AG20443 (cell line): ENCODE measurements around the gene ENTPD1.
"Not testable (repeated sequence)": the region's sequence is repeated elsewhere in the genome, so short reads cannot be mapped to it uniquely, and the experiment has no call there.

Experiments
- DNase-seq: peaks from one replicate; pipeline ENCODE4 v3.0.0; 2012; ENCODE audit warnings: low spot score, mixed read lengths

Gene ENTPD1

GRCh38 chr10:95758351-95759025, 2.5 kb downstream of the ENTPD1 start:
- no peak for DNase-seq

- DNase-seq, result no peak
Measured at GRCh38 chr10:95759233-95759826, 3.4 kb downstream of the ENTPD1 start.

- no peak for DNase-seq
Measured at GRCh38 chr10:95761939-95762492, 6.1 kb downstream of the ENTPD1 start.

- no peak for DNase-seq
Measured at GRCh38 chr10:95767884-95768556, 12.1 kb downstream of the ENTPD1 start.

- no peak for DNase-seq
Measured at GRCh38 chr10:95770084-95770720, 14.2 kb downstream of the ENTPD1 start.

- DNase-seq, result not testable (repeated sequence)
Measured at GRCh38 chr10:95773454-95773853, 17.5 kb downstream of the ENTPD1 start.

- not testable (repeated sequence) for DNase-seq
Measured at GRCh38 chr10:95777638-95778037, 21.7 kb downstream of the ENTPD1 start.

- no peak for DNase-seq
Measured at GRCh38 chr10:95782318-95782717, 26.4 kb downstream of the ENTPD1 start.

- no peak for DNase-seq
Measured at GRCh38 chr10:95783741-95784140, 27.8 kb downstream of the ENTPD1 start.

GRCh38 chr10:95784279-95784913, 28.4 kb downstream of the ENTPD1 start:
- no peak for DNase-seq

- DNase-seq, result no peak
Measured at GRCh38 chr10:95785317-95785716, 29.4 kb downstream of the ENTPD1 start.

- DNase-seq, result no peak
Measured at GRCh38 chr10:95785942-95786669, 30.1 kb downstream of the ENTPD1 start.

- no peak for DNase-seq
Measured at GRCh38 chr10:95787447-95787846, 31.5 kb downstream of the ENTPD1 start.

GRCh38 chr10:95788830-95789229, 32.9 kb downstream of the ENTPD1 start:
- peak; percentile 48 for DNase-seq

- no peak for DNase-seq
Measured at GRCh38 chr10:95789902-95790301, 33.9 kb downstream of the ENTPD1 start.

- DNase-seq, result no peak
Measured at GRCh38 chr10:95790982-95791381, 35.0 kb downstream of the ENTPD1 start.

- DNase-seq, result no peak
Measured at GRCh38 chr10:95791425-95791979, 35.5 kb downstream of the ENTPD1 start.

GRCh38 chr10:95792211-95792780, 36.3 kb downstream of the ENTPD1 start:
- DNase-seq, result no peak

GRCh38 chr10:95792874-95793285, 36.9 kb downstream of the ENTPD1 start:
- DNase-seq, result peak; percentile 53

GRCh38 chr10:95793401-95794045, 37.6 kb downstream of the ENTPD1 start:
- no peak for DNase-seq
